Keratinocyte (primary cell): Measurements from ENCODE around the gene NLRC3. TPM values are rescaled to one million over a fixed set of nuclear protein-coding genes. Genes with fewer than 3 reads are reported as not detected.

Experiments
- DNase-seq: peaks from one replicate; pipeline ENCODE4 v3.0.0-alpha.2; 2011; ENCODE audit warnings: low read depth, missing footprints, low spot score
- FAIRE-seq: peaks from 2 replicates; lab custom pipeline; 2011; peaks lifted over from hg19 to GRCh38; lab: Jason Lieb, UNC
- H2AFZ ChIP-seq: 2 replicates; pipeline ENCODE4 v1.6.0; 2012; ENCODE audit warnings: low read length, control low read depth, inconsistent platforms; ENCODE audit not compliant: control insufficient read depth
- H3K27ac ChIP-seq: 2 replicates; pipeline ENCODE4 v1.5.1; 2011; ENCODE audit warnings: low read length; ENCODE audit not compliant: control insufficient read depth, insufficient read depth
- H3K27me3 ChIP-seq: 3 replicates; pipeline ENCODE4 v1.6.0; 2011; ENCODE audit warnings: low read length; ENCODE audit not compliant: control insufficient read depth, insufficient read depth; ENCODE audit errors: extremely low read depth
- H3K36me3 ChIP-seq, 2 experiments: 2 replicates in 1 of 2; 3 replicates in 1 of 2; pipeline ENCODE4 v1.5.1; 2011; ENCODE audit warnings: low read length in 2 of 2, mild to moderate bottlenecking in 1 of 2; ENCODE audit not compliant: control insufficient read depth in 2 of 2, insufficient read depth in 2 of 2; ENCODE audit errors: extremely low read depth in 1 of 2
- H3K4me1 ChIP-seq: 3 replicates; pipeline ENCODE4 v1.5.1; 2011; ENCODE audit warnings: low read length; ENCODE audit not compliant: control insufficient read depth, insufficient read depth; ENCODE audit errors: extremely low read depth
- H3K4me2 ChIP-seq: 3 replicates; pipeline ENCODE4 v1.6.0; 2011; ENCODE audit warnings: low read depth, low read length; ENCODE audit not compliant: control insufficient read depth, insufficient read depth; ENCODE audit errors: extremely low read depth
- H3K4me3 ChIP-seq, 3 experiments: fragments of 200-600 bp in 1 of 3; sonication (generic) in 1 of 3; 2 replicates in 2 of 3; 3 replicates in 1 of 3; pipeline ENCODE4 v1.5.1; 2011 to 2016; ENCODE audit warnings: low read length in 3 of 3, mild to moderate bottlenecking in 3 of 3, control low read depth in 2 of 3, inconsistent platforms in 1 of 3, low read depth in 1 of 3, mixed read lengths in 1 of 3, mixed run types in 1 of 3, moderate library complexity in 1 of 3; ENCODE audit not compliant: control insufficient read depth in 2 of 3, insufficient read depth in 2 of 3; ENCODE audit errors: extremely low read depth in 1 of 3
- H3K79me2 ChIP-seq: 2 replicates; pipeline ENCODE4 v1.6.0; 2012; ENCODE audit warnings: low read length; ENCODE audit not compliant: control insufficient read depth, insufficient read depth
- H3K9ac ChIP-seq: 3 replicates; pipeline ENCODE4 v1.6.0; 2011; ENCODE audit warnings: low read length; ENCODE audit not compliant: control insufficient read depth, insufficient read depth; ENCODE audit errors: extremely low read depth
- H3K9me1 ChIP-seq: 3 replicates; pipeline ENCODE4 v1.6.0; 2011; ENCODE audit warnings: low read length; ENCODE audit not compliant: control insufficient read depth, insufficient read depth; ENCODE audit errors: extremely low read depth
- H3K9me3 ChIP-seq: 2 replicates; pipeline ENCODE4 v1.5.1; 2012; ENCODE audit warnings: low read depth, low read length; ENCODE audit not compliant: control insufficient read depth
- H4K20me1 ChIP-seq: 3 replicates; pipeline ENCODE4 v1.6.0; 2011; ENCODE audit warnings: low read length; ENCODE audit not compliant: control insufficient read depth, insufficient read depth; ENCODE audit errors: extremely low read depth
- EZH2 ChIP-seq: IDR thresholded peaks from one replicate; pipeline ENCODE4 v1.6.1; 2012; ENCODE audit warnings: inconsistent platforms, mild to moderate bottlenecking, low read length, moderate library complexity
- dilution Hi-C: fragments of 300-500 bp; cut with MboI; formaldehyde crosslinking; loops from one replicate; pipeline ENCODE4 v1.7.0; 2020; ENCODE audit warnings: low sequenced_read_pairs; ENCODE audit not compliant: extremely low pct_ligation_motif_present
- polyA plus RNA-seq, 5 experiments: library from polyadenylated mRNA; depleted of rRNA in 3 of 5; stranded (reverse) in 3 of 5; stranded (forward) in 1 of 5; unstranded in 1 of 5; fragments of >200 nt; gene quantifications; 1 replicate in 1 of 5; 2 replicates in 3 of 5; 3 replicates in 1 of 5; pipeline versions ENCODE4 v1.2.1 to v1.2.3, GENCODE V29; 2011 to 2012; ENCODE audit warnings: missing spikeins in 2 of 5, low read depth in 1 of 5, low replicate concordance in 1 of 5
- TF ChIP-seq, protein P1 (sequence below), 3 experiments: IDR thresholded peaks in 1 of 3; conservative IDR thresholded peaks in 1 of 3; optimal IDR thresholded peaks in 1 of 3; 2 replicates in 2 of 3; 3 replicates in 1 of 3; pipeline versions ENCODE3 to v1.5.1; 2011; ENCODE audit warnings: low read length in 3 of 3, mild to moderate bottlenecking in 3 of 3, moderate library complexity in 2 of 3, control low read depth in 1 of 3, inconsistent platforms in 1 of 3; ENCODE audit not compliant: insufficient read depth in 2 of 3; ENCODE audit errors: extremely low read depth in 1 of 3

NLRC3 gene
- polyA plus RNA-seq, 1 donor (not counting 4 experiments of a cell fraction or from before 2014, with no cell fraction given), result not detected

- Histone ChIP-seq H3K4me3 (no peak overlapping the region), H3K4me1 (peaks cover 11% of the 10 kb centered on the region), H2AFZ (no peak overlapping the region), H3K9me1 (no peaks in the 10 kb centered on the region), H4K20me1 (no peaks in the 10 kb centered on the region), H3K27me3 (no peaks in the 10 kb centered on the region), H3K27ac (no peak overlapping the region), H3K9me3 (no peaks in the 10 kb centered on the region), H3K9ac (no peak overlapping the region), H3K79me2 (no peaks in the 10 kb centered on the region), H3K36me3 (peaks cover 0 to 5% of the 10 kb centered on the region in 2 experiments), H3K4me2 (no peak overlapping the region)
- TF ChIP-seq, protein P1, sequence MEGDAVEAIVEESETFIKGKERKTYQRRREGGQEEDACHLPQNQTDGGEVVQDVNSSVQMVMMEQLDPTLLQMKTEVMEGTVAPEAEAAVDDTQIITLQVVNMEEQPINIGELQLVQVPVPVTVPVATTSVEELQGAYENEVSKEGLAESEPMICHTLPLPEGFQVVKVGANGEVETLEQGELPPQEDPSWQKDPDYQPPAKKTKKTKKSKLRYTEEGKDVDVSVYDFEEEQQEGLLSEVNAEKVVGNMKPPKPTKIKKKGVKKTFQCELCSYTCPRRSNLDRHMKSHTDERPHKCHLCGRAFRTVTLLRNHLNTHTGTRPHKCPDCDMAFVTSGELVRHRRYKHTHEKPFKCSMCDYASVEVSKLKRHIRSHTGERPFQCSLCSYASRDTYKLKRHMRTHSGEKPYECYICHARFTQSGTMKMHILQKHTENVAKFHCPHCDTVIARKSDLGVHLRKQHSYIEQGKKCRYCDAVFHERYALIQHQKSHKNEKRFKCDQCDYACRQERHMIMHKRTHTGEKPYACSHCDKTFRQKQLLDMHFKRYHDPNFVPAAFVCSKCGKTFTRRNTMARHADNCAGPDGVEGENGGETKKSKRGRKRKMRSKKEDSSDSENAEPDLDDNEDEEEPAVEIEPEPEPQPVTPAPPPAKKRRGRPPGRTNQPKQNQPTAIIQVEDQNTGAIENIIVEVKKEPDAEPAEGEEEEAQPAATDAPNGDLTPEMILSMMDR (optimal IDR thresholded peaks at IDR 0.05 in 1 of 3, IDR thresholded peaks at IDR 0.05 in 1 of 3, conservative IDR thresholded peaks at IDR 0.05 in 1 of 3; ENCODE audit: extremely low read depth in 1 of 3, insufficient read depth in 2 of 3, low read length in 3 of 3), result no peak
- TF ChIP-seq EZH2, result no peak
- FAIRE-seq, result no peak
- dilution Hi-C loops, result no loop called here
- no peak for DNase-seq
Observed at GRCh38 chr16:3580686-3581085, 3.5 kb upstream of the NLRC3 start.

- DNase-seq (peak; percentile 1), FAIRE-seq (no peak)
- H3K27ac ChIP-seq, result no peak overlapping the region
- H3K4me3 ChIP-seq, result no peak overlapping the region
- no peaks in the 10 kb centered on the region for H3K9me1 ChIP-seq
- no peaks in the 10 kb centered on the region for H4K20me1 ChIP-seq
- H3K9ac ChIP-seq, result no peak overlapping the region
- H3K4me2 ChIP-seq, result no peak overlapping the region
- H3K9me3 ChIP-seq, result no peaks in the 10 kb centered on the region
- dilution Hi-C loops, result no loop called here
- TF ChIP-seq, protein P1 (optimal IDR thresholded peaks at IDR 0.05 in 1 of 3, IDR thresholded peaks at IDR 0.05 in 1 of 3, conservative IDR thresholded peaks at IDR 0.05 in 1 of 3; ENCODE audit: extremely low read depth in 1 of 3, insufficient read depth in 2 of 3, low read length in 3 of 3), result no peak
- no peak for TF ChIP-seq EZH2
- H3K27me3 ChIP-seq, result no peaks in the 10 kb centered on the region
- peaks cover 11% of the 10 kb centered on the region for H3K4me1 ChIP-seq
- peaks cover 0 to 5% of the 10 kb centered on the region in 2 experiments for H3K36me3 ChIP-seq
- H3K79me2 ChIP-seq, result no peaks in the 10 kb centered on the region
- no peak overlapping the region for H2AFZ ChIP-seq
Observed at GRCh38 chr16:3580251-3580651, 3.0 kb upstream of the NLRC3 start.
